HCT116 (cell line): ENCODE data around the gene PHKB. TPM values are rescaled to one million over a fixed set of nuclear protein-coding genes. Genes with fewer than 3 reads are reported as not detected.

ENCODE experiments used
- ATAC-seq: fragments of 200-7000 bp; cut with Tn5 transposase; 2 replicates; pipeline ENCODE4 v1.9.1; 2020; ENCODE audit warnings: mild to moderate bottlenecking, moderate library complexity
- BruUV-seq: library from RNA; stranded (reverse); fragments of 400-500 nt; replicated peaks from 2 replicates; lab custom pipeline; 2021; lab: Mats Ljungman, UMichigan
- CTCF ChIA-PET: fragments of 300-600 bp; sonication (Branson Sonifier 250); formaldehyde crosslinking; loops from one replicate; lab custom pipeline; 2021; ENCODE audit warnings: antibody characterized with exemption; lab: Charles Lee
- POLR2A ChIA-PET: fragments of 300-600, 350-600 bp; sonication (Branson Sonifier 250); formaldehyde crosslinking; loops from one replicate; lab custom pipeline; 2021; ENCODE audit warnings: antibody characterized with exemption; lab: Charles Lee
- RAD21 ChIA-PET, 2 experiments: fragments of 300-600 bp; sonication (Branson Sonifier 250); formaldehyde crosslinking; loops; one replicate each; lab custom pipeline; 2023; ENCODE audit warnings: low total read pairs in 2 of 2; ENCODE audit not compliant: uncharacterized antibody in 2 of 2, unreplicated experiment in 2 of 2, low non-redundant PET in 1 of 2; lab: Charles Lee
- DNase-seq: peaks from one replicate; pipeline ENCODE4 v3.0.0-alpha.2; 2010; ENCODE audit warnings: low read depth, low spot score
- H2AFZ ChIP-seq: fragments of 200-600 bp; shearing (Covaris generic), sonication (generic); 2 replicates; pipeline ENCODE4 v1.6.1; 2017; ENCODE audit warnings: low read depth, mixed run types, mixed read lengths, antibody characterized with exemption, low read length; ENCODE audit not compliant: poor library complexity, severe bottlenecking
- H3K27ac ChIP-seq: 2 replicates; pipeline ENCODE4 v1.5.1; 2012; ENCODE audit warnings: low read depth, low read length
- H3K27me3 ChIP-seq: fragments of 200-600 bp; sonication (generic); 2 replicates; pipeline ENCODE4 v1.6.1; 2016; ENCODE audit warnings: mixed run types, low read length, mixed read lengths; ENCODE audit not compliant: insufficient read depth
- H3K36me3 ChIP-seq, 2 experiments: fragments of 200-500 bp in 1 of 2; fragments of 200-600 bp in 1 of 2; sonication (Bioruptor generic) in 1 of 2; sonication (generic) in 1 of 2; 2 replicates each; pipeline versions ENCODE4 v1.5.1 to v1.6.1; 2014 to 2016; ENCODE audit warnings: low read length in 2 of 2, inconsistent platforms in 1 of 2, mixed read lengths in 1 of 2, mixed run types in 1 of 2; ENCODE audit not compliant: insufficient read depth in 2 of 2, control insufficient read depth in 1 of 2
- H3K4me1 ChIP-seq, 2 experiments: fragments of 200-600 bp in 1 of 2; sonication (generic) in 1 of 2; 2 replicates each; pipeline versions ENCODE4 v1.5.1 to v1.6.1; 2012 to 2017; ENCODE audit warnings: low read length in 2 of 2, inconsistent platforms in 1 of 2, mild to moderate bottlenecking in 1 of 2, mixed read lengths in 1 of 2, mixed run types in 1 of 2, moderate library complexity in 1 of 2; ENCODE audit not compliant: insufficient read depth in 2 of 2, control insufficient read depth in 1 of 2
- H3K4me2 ChIP-seq: fragments of 200-600 bp; sonication (generic); 2 replicates; pipeline ENCODE4 v1.6.1; 2017; ENCODE audit warnings: mixed run types, low read length, mixed read lengths
- H3K4me3 ChIP-seq, 2 experiments: fragments of 200-600 bp in 1 of 2; sonication (generic) in 1 of 2; replicated peaks in 1 of 2; 2 replicates each; pipeline ENCODE4 v1.5.1; 2011 to 2016; ENCODE audit warnings: low read length in 2 of 2, control low read depth in 1 of 2, low read depth in 1 of 2, mild to moderate bottlenecking in 1 of 2, mixed read lengths in 1 of 2, mixed run types in 1 of 2
- H3K79me2 ChIP-seq: fragments of 200-600 bp; sonication (generic); 2 replicates; pipeline ENCODE4 v1.6.1; 2017; ENCODE audit warnings: mild to moderate bottlenecking, mixed run types, low read length, moderate library complexity, mixed read lengths; ENCODE audit not compliant: insufficient read depth
- H3K9ac ChIP-seq: fragments of 200-600 bp; sonication (generic); 2 replicates; pipeline ENCODE4 v1.6.1; 2016; ENCODE audit warnings: low read length, mixed read lengths
- H3K9me2 ChIP-seq: fragments of 200-600 bp; sonication (generic), shearing (Covaris generic); 2 replicates; pipeline ENCODE4 v1.6.1; 2017; ENCODE audit warnings: mixed run types, mild to moderate bottlenecking, moderate library complexity; ENCODE audit not compliant: insufficient read depth
- H3K9me3 ChIP-seq, 2 experiments: fragments of 200-500 bp in 1 of 2; fragments of 200-600 bp in 1 of 2; sonication (Bioruptor generic) in 1 of 2; sonication (generic) in 1 of 2; 2 replicates each; pipeline ENCODE4 v1.6.1; 2014 to 2017; ENCODE audit warnings: low read length in 2 of 2, mixed read lengths in 2 of 2, inconsistent platforms in 1 of 2, low read depth in 1 of 2, mild to moderate bottlenecking in 1 of 2, mixed run types in 1 of 2, moderate library complexity in 1 of 2; ENCODE audit not compliant: control insufficient read depth in 1 of 2, insufficient read depth in 1 of 2
- H4K20me1 ChIP-seq: fragments of 200-600 bp; sonication (generic), shearing (Covaris generic); 2 replicates; pipeline ENCODE4 v1.6.1; 2017; ENCODE audit warnings: mixed run types, mild to moderate bottlenecking, moderate library complexity; ENCODE audit not compliant: insufficient read depth
- CEBPB ChIP-seq: IDR thresholded peaks from 2 replicates; pipeline ENCODE4 v1.6.1; 2012; ENCODE audit warnings: low read depth
- EGR1 ChIP-seq: IDR thresholded peaks from 2 replicates; pipeline ENCODE4 v1.6.1; 2012; ENCODE audit warnings: low read depth
- ELF1 ChIP-seq: IDR thresholded peaks from 2 replicates; pipeline ENCODE4 v1.6.1; 2012; ENCODE audit warnings: low read depth, borderline replicate concordance
- EZH2 ChIP-seq: fragments of 200-600 bp; sonication (generic); IDR thresholded peaks from 2 replicates; pipeline ENCODE4 v1.6.1; 2017; ENCODE audit warnings: antibody characterized with exemption, mixed run types
- FOSL1 ChIP-seq: IDR thresholded peaks from 2 replicates; pipeline ENCODE4 v1.6.1; 2012; ENCODE audit warnings: low read depth
- POLR2A ChIP-seq: IDR thresholded peaks from 2 replicates; pipeline ENCODE4 v1.7.0; 2011; ENCODE audit warnings: borderline replicate concordance; ENCODE audit not compliant: insufficient read depth, insufficient read length; ENCODE audit errors: extremely low read depth
- SP1 ChIP-seq: IDR thresholded peaks from 2 replicates; pipeline ENCODE4 v1.6.1; 2012; ENCODE audit warnings: low read depth
- SRF ChIP-seq: IDR thresholded peaks from 2 replicates; pipeline ENCODE4 v1.6.1; 2012; ENCODE audit warnings: low read depth
- YY1 ChIP-seq: IDR thresholded peaks from 2 replicates; pipeline ENCODE4 v1.6.1; 2011; ENCODE audit warnings: low read length, low read depth, moderate library complexity, mild to moderate bottlenecking; ENCODE audit not compliant: insufficient replicate concordance; ENCODE audit errors: extremely low read depth
- ZNF274 ChIP-seq: fragments of 200-500 bp; sonication (Bioruptor generic); IDR thresholded peaks from 2 replicates; pipeline ENCODE4 v1.6.1; 2014; ENCODE audit warnings: mild to moderate bottlenecking, low read depth, low read length, inconsistent platforms
- intact Hi-C: fragments of 100-400 bp; cut with micrococcal nuclease; formaldehyde crosslinking; loops from 2 replicates; pipeline ENCODE4 v1.10.0; 2022
- total RNA-seq: library from RNA; stranded (reverse); gene quantifications from one replicate; pipeline ENCODE4 v1.2.1, GENCODE V29; 2021; ENCODE audit not compliant: unreplicated experiment
- TF ChIP-seq, protein P1 (sequence below): IDR thresholded peaks from 2 replicates; pipeline ENCODE4 v1.6.1; 2012; ENCODE audit warnings: low read depth

Gene PHKB
- total RNA-seq, 1 experiment from 2014 or later = 30.5 TPM

DNA sequence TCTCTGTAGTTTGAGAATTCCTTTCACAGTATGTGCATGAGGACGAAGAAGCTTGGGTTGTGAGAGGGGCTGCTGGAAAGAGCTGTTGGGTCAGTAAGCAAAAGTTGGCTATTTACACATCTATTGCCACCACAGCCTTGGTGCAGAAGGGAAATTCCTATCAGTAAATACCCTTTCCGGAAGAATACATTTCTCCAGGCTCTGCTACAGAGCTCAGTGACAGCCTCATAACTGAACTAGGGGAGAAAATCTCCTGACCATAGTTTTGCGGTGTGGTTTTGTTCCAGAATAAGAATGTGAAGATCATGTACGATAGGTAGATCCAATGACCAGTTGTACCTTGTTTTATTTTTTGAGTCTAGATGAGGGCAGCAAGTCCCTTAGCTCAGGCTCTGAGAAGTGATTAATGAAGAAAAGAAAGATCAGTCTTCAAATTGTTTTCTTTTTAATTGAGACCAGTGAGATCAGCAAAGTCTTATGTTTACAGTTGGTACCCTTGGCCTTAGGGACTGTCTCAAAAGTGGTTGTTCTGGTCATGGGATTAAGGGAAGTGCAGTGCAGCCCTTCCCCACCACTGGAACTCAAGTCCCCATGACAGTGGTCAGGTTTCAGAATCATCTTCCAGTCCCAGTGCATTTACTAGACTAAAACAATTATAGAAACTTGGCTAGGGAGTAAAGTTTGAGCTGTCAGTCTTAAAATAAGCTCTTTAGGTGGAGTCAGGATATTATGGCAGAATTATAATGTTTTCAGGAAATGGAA is 123.5 kb downstream of the PHKB start (continued):
- TF ChIP-seq SP1 (no peak), EGR1 (no peak)
- TF ChIP-seq, all 23 proteins: peak for 0

DNA sequence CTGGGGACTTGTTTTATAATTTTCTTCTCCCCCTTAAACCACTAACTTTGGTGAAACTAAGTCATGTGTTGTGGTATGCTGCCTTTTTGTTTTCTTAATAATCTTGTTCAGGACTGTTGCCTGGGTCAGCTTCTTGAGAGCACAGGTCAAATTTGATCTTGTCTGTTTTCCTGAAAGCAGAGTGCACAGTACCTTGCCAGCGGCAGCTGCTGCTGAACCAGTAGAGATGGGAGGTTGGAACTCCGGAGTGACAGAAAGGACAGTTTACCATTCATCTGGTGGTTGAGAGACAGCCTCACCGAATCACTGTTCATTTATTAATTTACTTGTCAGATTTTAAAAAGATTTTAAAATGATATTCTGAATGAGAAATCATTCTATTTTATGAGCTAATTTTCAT is 125.0 kb downstream of the PHKB start:
- no peaks in the 10 kb centered on the region for H3K9me3 ChIP-seq
- BruUV-seq = no TSS peak
- no peak overlapping the region for H3K4me2 ChIP-seq
- no peaks in the 10 kb centered on the region for H3K79me2 ChIP-seq
- intact Hi-C loops = no loop called here
- H3K9me2 ChIP-seq = no peaks in the 10 kb centered on the region
- no peak overlapping the region for H3K9ac ChIP-seq
- ChIA-PET POLR2A (no interaction called here), CTCF (no interaction called here), RAD21 (no interaction called here)
- no peaks in the 10 kb centered on the region for H3K4me1 ChIP-seq
- TF ChIP-seq ELF1 (no peak), ZNF274 (no peak), FOSL1 (no peak), SRF (no peak), EZH2 (no peak), POLR2A (no peak), YY1 (no peak), EGR1 (no peak), CEBPB (no peak)
- TF ChIP-seq, protein P1, sequence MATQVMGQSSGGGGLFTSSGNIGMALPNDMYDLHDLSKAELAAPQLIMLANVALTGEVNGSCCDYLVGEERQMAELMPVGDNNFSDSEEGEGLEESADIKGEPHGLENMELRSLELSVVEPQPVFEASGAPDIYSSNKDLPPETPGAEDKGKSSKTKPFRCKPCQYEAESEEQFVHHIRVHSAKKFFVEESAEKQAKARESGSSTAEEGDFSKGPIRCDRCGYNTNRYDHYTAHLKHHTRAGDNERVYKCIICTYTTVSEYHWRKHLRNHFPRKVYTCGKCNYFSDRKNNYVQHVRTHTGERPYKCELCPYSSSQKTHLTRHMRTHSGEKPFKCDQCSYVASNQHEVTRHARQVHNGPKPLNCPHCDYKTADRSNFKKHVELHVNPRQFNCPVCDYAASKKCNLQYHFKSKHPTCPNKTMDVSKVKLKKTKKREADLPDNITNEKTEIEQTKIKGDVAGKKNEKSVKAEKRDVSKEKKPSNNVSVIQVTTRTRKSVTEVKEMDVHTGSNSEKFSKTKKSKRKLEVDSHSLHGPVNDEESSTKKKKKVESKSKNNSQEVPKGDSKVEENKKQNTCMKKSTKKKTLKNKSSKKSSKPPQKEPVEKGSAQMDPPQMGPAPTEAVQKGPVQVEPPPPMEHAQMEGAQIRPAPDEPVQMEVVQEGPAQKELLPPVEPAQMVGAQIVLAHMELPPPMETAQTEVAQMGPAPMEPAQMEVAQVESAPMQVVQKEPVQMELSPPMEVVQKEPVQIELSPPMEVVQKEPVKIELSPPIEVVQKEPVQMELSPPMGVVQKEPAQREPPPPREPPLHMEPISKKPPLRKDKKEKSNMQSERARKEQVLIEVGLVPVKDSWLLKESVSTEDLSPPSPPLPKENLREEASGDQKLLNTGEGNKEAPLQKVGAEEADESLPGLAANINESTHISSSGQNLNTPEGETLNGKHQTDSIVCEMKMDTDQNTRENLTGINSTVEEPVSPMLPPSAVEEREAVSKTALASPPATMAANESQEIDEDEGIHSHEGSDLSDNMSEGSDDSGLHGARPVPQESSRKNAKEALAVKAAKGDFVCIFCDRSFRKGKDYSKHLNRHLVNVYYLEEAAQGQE = no peak
- H3K36me3 ChIP-seq = no peaks in the 10 kb centered on the region; a peak in 2 of 4 replicates
- DNase-seq (no peak), ATAC-seq (no peak)
- no peak overlapping the region for H2AFZ ChIP-seq
- no peaks in the 10 kb centered on the region for H4K20me1 ChIP-seq
- no peaks in the 10 kb centered on the region for H3K27me3 ChIP-seq
- H3K4me3 ChIP-seq = no peak overlapping the region
- no peak overlapping the region for H3K27ac ChIP-seq
